Breast epithelium (tissue), 4 donors: ENCODE data around the gene PFKP. TPM values are rescaled to one million over a fixed set of nuclear protein-coding genes. Genes with fewer than 3 reads are reported as not detected.
A peak's percentile ranks its signal among the peaks of the same experiment; 100 is the strongest.

Experiments used
- DNase-seq, 2 donors: peaks; one replicate each; pipeline ENCODE4 v3.0.0-alpha.2; 2019; ENCODE audit warnings: low spot score in 2 of 2
- H3K27ac ChIP-seq, 2 donors: fragments of 200-600 bp; sonication (generic) in 1 of 2; one replicate each; pipeline ENCODE4 v1.5.1; 2016 to 2019; ENCODE audit warnings: mild to moderate bottlenecking in 1 of 2
- H3K27me3 ChIP-seq, 2 donors: fragments of 200-600 bp; sonication (generic) in 1 of 2; one replicate each; pipeline versions ENCODE4 v1.5.1 to v1.6.0; 2017 to 2019; ENCODE audit warnings: control low read depth in 1 of 2, mild to moderate bottlenecking in 1 of 2
- H3K36me3 ChIP-seq: fragments of 200-600 bp; one replicate; pipeline ENCODE4 v1.5.1; 2019
- H3K4me1 ChIP-seq, 2 donors: fragments of 200-600 bp; sonication (generic); one replicate each; pipeline ENCODE4 v1.5.1; 2016 to 2019; ENCODE audit warnings: control low read depth in 1 of 2
- H3K4me3 ChIP-seq, 3 donors: fragments of 200-600 bp; sonication (generic); 1 replicate in 2 of 3; 2 replicates in 1 of 3; pipeline ENCODE4 v1.5.1; 2016 to 2019; ENCODE audit warnings: mild to moderate bottlenecking in 3 of 3, moderate library complexity in 2 of 3
- H3K9me3 ChIP-seq, 2 donors: fragments of 200-600 bp; sonication (generic) in 1 of 2; one replicate each; pipeline ENCODE4 v1.5.1; 2016 to 2019; ENCODE audit warnings: control low read depth in 1 of 2
- CTCF ChIP-seq, 3 donors: fragments of 450-650 bp; IDR thresholded peaks; one replicate each; pipeline ENCODE4 v1.5.1; 2016 to 2017; ENCODE audit warnings: antibody characterized with exemption in 3 of 3, mild to moderate bottlenecking in 3 of 3, moderate library complexity in 3 of 3
- POLR2A ChIP-seq: fragments of 450-650 bp; IDR thresholded peaks from one replicate; pipeline ENCODE4 v1.6.1; 2016; ENCODE audit warnings: antibody characterized with exemption, mild to moderate bottlenecking, moderate library complexity
- POLR2AphosphoS5 ChIP-seq, 3 donors: sonication (generic); formaldehyde crosslinking; IDR thresholded peaks; one replicate each; pipeline ENCODE4 v1.6.1; 2017; ENCODE audit warnings: antibody characterized with exemption in 3 of 3
- intact Hi-C: fragments of 100-400 bp; cut with DNase I; formaldehyde crosslinking; loops from one replicate; pipeline ENCODE4 v1.15.1; 2023; ENCODE audit warnings: low total_unique reads
- total RNA-seq, 3 donors: library from RNA; depleted of rRNA; stranded (reverse); fragments of >200 nt; gene quantifications; one replicate each; pipeline ENCODE4 v1.1.0, GENCODE V29; 2016

PFKP gene
- total RNA-seq, 3 donors from 2014 or later = 16.0 to 37.0 (median 32.9) TPM

GRCh38 chr10:3076138-3076537, 8.8 kb downstream of the PFKP start:
- intact Hi-C loops = no loop called here
- no peaks in the 10 kb centered on the region for H3K4me1 ChIP-seq
- H3K27me3 ChIP-seq = no peaks in the 10 kb centered on the region
- H3K4me3 ChIP-seq = no peak overlapping the region
- H3K36me3 ChIP-seq = no peaks in the 10 kb centered on the region
- no peaks in the 10 kb centered on the region for H3K9me3 ChIP-seq
- no peak for DNase-seq
- no peak for TF ChIP-seq CTCF (IDR thresholded peaks at IDR 0.05)
- no peak for TF ChIP-seq POLR2AphosphoS5 (IDR thresholded peaks at IDR 0.05)
- no peak for TF ChIP-seq POLR2A
- H3K27ac ChIP-seq = no peak overlapping the region

GRCh38 chr10:3077509-3077908, 10.2 kb downstream of the PFKP start:
- H3K36me3 ChIP-seq = no peaks in the 10 kb centered on the region
- H3K4me3 ChIP-seq = no peak overlapping the region
- TF ChIP-seq POLR2AphosphoS5 (IDR thresholded peaks at IDR 0.05) (no peak), POLR2A (no peak), CTCF (IDR thresholded peaks at IDR 0.05) (no peak)
- H3K9me3 ChIP-seq = no peaks in the 10 kb centered on the region
- no peaks in the 10 kb centered on the region for H3K4me1 ChIP-seq
- H3K27ac ChIP-seq = no peak overlapping the region
- no peaks in the 10 kb centered on the region for H3K27me3 ChIP-seq
- intact Hi-C loops = no loop called here
- DNase-seq = no peak

GRCh38 chr10:3077940-3078630, 10.7 kb downstream of the PFKP start:
- Histone ChIP-seq H3K4me1 (no peaks in the 10 kb centered on the region), H3K4me3 (no peak overlapping the region), H3K36me3 (no peaks in the 10 kb centered on the region), H3K27me3 (no peaks in the 10 kb centered on the region), H3K27ac (no peak overlapping the region), H3K9me3 (no peaks in the 10 kb centered on the region)
- intact Hi-C loops = no loop called here
- DNase-seq = peak in 1 of 2 donors; percentile 5
- no peak for TF ChIP-seq POLR2A
- no peak for TF ChIP-seq CTCF (IDR thresholded peaks at IDR 0.05)
- no peak for TF ChIP-seq POLR2AphosphoS5 (IDR thresholded peaks at IDR 0.05)

GRCh38 chr10:3081383-3081981, 14.1 kb downstream of the PFKP start:
- no peaks in the 10 kb centered on the region for H3K4me1 ChIP-seq
- intact Hi-C loops = no loop called here
- no peaks in the 10 kb centered on the region for H3K36me3 ChIP-seq
- H3K4me3 ChIP-seq = no peak overlapping the region
- H3K27ac ChIP-seq = no peak overlapping the region
- no peak for TF ChIP-seq CTCF (IDR thresholded peaks at IDR 0.05)
- TF ChIP-seq POLR2A = no peak
- TF ChIP-seq POLR2AphosphoS5 (IDR thresholded peaks at IDR 0.05) = no peak
- peak in 1 of 2 donors; percentile 19 for DNase-seq
- H3K9me3 ChIP-seq = no peaks in the 10 kb centered on the region
- no peaks in the 10 kb centered on the region for H3K27me3 ChIP-seq

- DNase-seq = peak in 1 of 2 donors; percentile 22
- H3K27me3 ChIP-seq = no peaks in the 10 kb centered on the region
- intact Hi-C loops = no loop called here
- no peaks in the 10 kb centered on the region for H3K4me1 ChIP-seq
- no peak overlapping the region for H3K4me3 ChIP-seq
- TF ChIP-seq POLR2AphosphoS5 (IDR thresholded peaks at IDR 0.05) = no peak
- no peak for TF ChIP-seq CTCF (IDR thresholded peaks at IDR 0.05)
- no peak for TF ChIP-seq POLR2A
- no peaks in the 10 kb centered on the region for H3K36me3 ChIP-seq
- H3K9me3 ChIP-seq = no peaks in the 10 kb centered on the region
- H3K27ac ChIP-seq = no peak overlapping the region
These were observed 14.9 kb downstream of the PFKP start for GRCh38 chr10:3082290-3082689.
